ENCODE measurements around the gene CACNG5.

CACNG5 gene

GRCh38 chr17:66847704-66848103 is 12.8 kb downstream of the CACNG5 start:
- no peaks in the 10 kb centered on the region for H3K27me3 ChIP-seq (ENCODE audit: control insufficient read depth, insufficient read depth, low read length)
- no peak overlapping the region for H3K27ac ChIP-seq (ENCODE audit: low read length)
- H3K9me3 ChIP-seq (ENCODE audit: control insufficient read depth, insufficient read depth, low read length), result no peaks in the 10 kb centered on the region
- no peaks in the 10 kb centered on the region for H3K4me1 ChIP-seq (ENCODE audit: control insufficient read depth, insufficient read depth, low read length)
- WGBS (ENCODE audit: insufficient coverage, insufficient read length), result no CpG with 5 or more reads among the region's 3 CpGs
- DNase-seq (ENCODE audit: low read depth, low spot score), result no peak
- H3K36me3 ChIP-seq (ENCODE audit: control insufficient read depth, insufficient read depth, low read length), result no peaks in the 10 kb centered on the region
- no peak overlapping the region for H3K4me3 ChIP-seq (ENCODE audit: low read length)

- Histone ChIP-seq H3K36me3 (ENCODE audit: control insufficient read depth, insufficient read depth, low read length) (no peaks in the 10 kb centered on the region), H3K27me3 (ENCODE audit: control insufficient read depth, insufficient read depth, low read length) (no peaks in the 10 kb centered on the region; the same call in 1 of the 2 replicates), H3K4me3 (ENCODE audit: low read length) (no peak overlapping the region), H3K4me1 (ENCODE audit: control insufficient read depth, insufficient read depth, low read length) (no peaks in the 10 kb centered on the region), H3K27ac (ENCODE audit: low read length) (no peak overlapping the region), H3K9me3 (ENCODE audit: control insufficient read depth, insufficient read depth, low read length) (no peaks in the 10 kb centered on the region)
- WGBS (ENCODE audit: insufficient coverage, insufficient read length), result no CpG with 5 or more reads among the region's 6 CpGs
- no peak for DNase-seq (ENCODE audit: low read depth, low spot score)
Observed at GRCh38 chr17:66848496-66848895, 13.6 kb downstream of the CACNG5 start.

- H3K27me3 ChIP-seq (ENCODE audit: control insufficient read depth, insufficient read depth, low read length), result no peaks in the 10 kb centered on the region; the same call in 1 of the 2 replicates
- no peaks in the 10 kb centered on the region for H3K36me3 ChIP-seq (ENCODE audit: control insufficient read depth, insufficient read depth, low read length)
- no peak overlapping the region for H3K4me3 ChIP-seq (ENCODE audit: low read length)
Observed at GRCh38 chr17:66849032-66849655, 14.2 kb downstream of the CACNG5 start.

DNA sequence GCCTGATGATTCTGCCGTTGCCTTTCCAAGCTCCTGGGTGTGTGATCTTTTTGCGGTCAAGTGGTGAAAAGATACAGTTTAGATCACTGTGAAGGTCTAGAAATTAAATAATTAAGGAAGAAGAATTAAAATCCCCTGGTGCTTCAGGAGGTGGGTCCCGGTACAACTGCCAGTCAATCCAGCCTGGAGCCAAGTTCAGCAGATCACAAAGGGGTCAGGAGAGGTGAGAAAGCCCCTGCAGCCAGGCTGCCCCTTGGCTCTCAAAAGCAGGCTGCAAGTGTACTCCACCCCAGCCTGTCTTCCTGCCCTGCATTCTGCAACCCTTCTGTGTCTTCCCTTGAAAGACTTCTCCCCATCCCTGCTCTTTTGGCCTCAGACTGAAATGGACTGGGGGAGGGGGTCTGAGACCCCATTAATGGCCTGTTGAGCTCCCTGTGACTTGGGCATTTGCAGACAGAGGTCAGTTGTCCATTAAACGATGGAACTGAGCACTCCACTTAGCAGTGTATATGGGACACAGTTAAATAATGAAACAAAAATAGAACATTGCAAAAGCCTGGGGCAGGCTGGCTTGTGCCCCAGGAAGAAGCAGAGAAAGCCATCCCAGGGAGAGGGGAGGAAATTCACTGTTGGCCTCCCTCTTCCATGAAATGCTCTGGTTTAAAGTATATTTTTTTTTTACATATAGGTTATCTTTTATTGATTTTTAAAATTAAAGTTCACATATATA is 15.1 kb downstream of the CACNG5 start:
- no peak overlapping the region for H3K4me3 ChIP-seq (ENCODE audit: low read length)
- H3K36me3 ChIP-seq (ENCODE audit: control insufficient read depth, insufficient read depth, low read length), result no peaks in the 10 kb centered on the region
- H3K9me3 ChIP-seq (ENCODE audit: control insufficient read depth, insufficient read depth, low read length), result no peaks in the 10 kb centered on the region
- DNase-seq (ENCODE audit: low read depth, low spot score), result no peak
- no peaks in the 10 kb centered on the region; the same call in 1 of the 2 replicates for H3K27me3 ChIP-seq (ENCODE audit: control insufficient read depth, insufficient read depth, low read length)
- no peaks in the 10 kb centered on the region for H3K4me1 ChIP-seq (ENCODE audit: control insufficient read depth, insufficient read depth, low read length)
- no CpG with 5 or more reads among the region's 4 CpGs for WGBS (ENCODE audit: insufficient coverage, insufficient read length)
- no peak overlapping the region for H3K27ac ChIP-seq (ENCODE audit: low read length)

More at GRCh38 chr17:66849032-66849655, 14.2 kb downstream of the CACNG5 start:
- no CpG with 5 or more reads among the region's 14 CpGs for WGBS (ENCODE audit: insufficient coverage, insufficient read length)
- DNase-seq (ENCODE audit: low read depth, low spot score), result no peak
- Histone ChIP-seq H3K4me1 (ENCODE audit: control insufficient read depth, insufficient read depth, low read length) (no peaks in the 10 kb centered on the region), H3K9me3 (ENCODE audit: control insufficient read depth, insufficient read depth, low read length) (no peaks in the 10 kb centered on the region), H3K27ac (ENCODE audit: low read length) (no peak overlapping the region)

- Histone ChIP-seq H3K27ac (ENCODE audit: low read length) (no peak overlapping the region), H3K4me1 (ENCODE audit: control insufficient read depth, insufficient read depth, low read length) (no peaks in the 10 kb centered on the region), H3K27me3 (ENCODE audit: control insufficient read depth, insufficient read depth, low read length) (no peaks in the 10 kb centered on the region; the same call in 1 of the 2 replicates), H3K9me3 (ENCODE audit: control insufficient read depth, insufficient read depth, low read length) (no peaks in the 10 kb centered on the region), H3K36me3 (ENCODE audit: control insufficient read depth, insufficient read depth, low read length) (no peaks in the 10 kb centered on the region), H3K4me3 (ENCODE audit: low read length) (no peak overlapping the region)
- DNase-seq (ENCODE audit: low read depth, low spot score), result no peak
- no CpG with 5 or more reads among the region's 3 CpGs for WGBS (ENCODE audit: insufficient coverage, insufficient read length)
Observed at GRCh38 chr17:66850692-66851091, 15.8 kb downstream of the CACNG5 start.

DNA sequence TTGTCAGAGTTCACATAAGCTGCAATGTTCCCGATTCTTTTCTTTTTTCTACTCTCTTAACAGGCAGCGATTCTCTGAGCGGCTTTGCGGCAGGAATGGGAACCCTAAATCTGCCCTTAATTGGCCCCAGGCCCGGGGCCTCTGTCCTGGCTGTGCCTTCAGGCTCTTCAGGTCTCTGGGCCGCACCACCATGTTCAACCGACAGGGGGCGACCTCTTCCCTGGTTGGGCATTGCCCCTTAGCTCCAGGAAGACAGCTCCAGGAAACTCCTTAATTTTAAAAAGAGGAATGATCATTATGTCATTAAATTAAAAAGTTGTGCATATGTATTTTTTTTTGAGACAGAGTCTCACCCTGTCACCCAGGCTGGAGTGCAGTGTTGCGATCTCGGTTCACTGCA is 20.3 kb downstream of the CACNG5 start:
- H3K27ac ChIP-seq (ENCODE audit: low read length), result no peak overlapping the region
- no peaks in the 10 kb centered on the region for H3K36me3 ChIP-seq (ENCODE audit: control insufficient read depth, insufficient read depth, low read length)
- no peak overlapping the region for H3K4me3 ChIP-seq (ENCODE audit: low read length)
- no peaks in the 10 kb centered on the region for H3K4me1 ChIP-seq (ENCODE audit: control insufficient read depth, insufficient read depth, low read length)
- no peaks in the 10 kb centered on the region; the same call in 1 of the 2 replicates for H3K27me3 ChIP-seq (ENCODE audit: control insufficient read depth, insufficient read depth, low read length)
- no peak for DNase-seq (ENCODE audit: low read depth, low spot score)
- no peaks in the 10 kb centered on the region for H3K9me3 ChIP-seq (ENCODE audit: control insufficient read depth, insufficient read depth, low read length)
- no CpG with 5 or more reads among the region's 10 CpGs for WGBS (ENCODE audit: insufficient coverage, insufficient read length)

DNA sequence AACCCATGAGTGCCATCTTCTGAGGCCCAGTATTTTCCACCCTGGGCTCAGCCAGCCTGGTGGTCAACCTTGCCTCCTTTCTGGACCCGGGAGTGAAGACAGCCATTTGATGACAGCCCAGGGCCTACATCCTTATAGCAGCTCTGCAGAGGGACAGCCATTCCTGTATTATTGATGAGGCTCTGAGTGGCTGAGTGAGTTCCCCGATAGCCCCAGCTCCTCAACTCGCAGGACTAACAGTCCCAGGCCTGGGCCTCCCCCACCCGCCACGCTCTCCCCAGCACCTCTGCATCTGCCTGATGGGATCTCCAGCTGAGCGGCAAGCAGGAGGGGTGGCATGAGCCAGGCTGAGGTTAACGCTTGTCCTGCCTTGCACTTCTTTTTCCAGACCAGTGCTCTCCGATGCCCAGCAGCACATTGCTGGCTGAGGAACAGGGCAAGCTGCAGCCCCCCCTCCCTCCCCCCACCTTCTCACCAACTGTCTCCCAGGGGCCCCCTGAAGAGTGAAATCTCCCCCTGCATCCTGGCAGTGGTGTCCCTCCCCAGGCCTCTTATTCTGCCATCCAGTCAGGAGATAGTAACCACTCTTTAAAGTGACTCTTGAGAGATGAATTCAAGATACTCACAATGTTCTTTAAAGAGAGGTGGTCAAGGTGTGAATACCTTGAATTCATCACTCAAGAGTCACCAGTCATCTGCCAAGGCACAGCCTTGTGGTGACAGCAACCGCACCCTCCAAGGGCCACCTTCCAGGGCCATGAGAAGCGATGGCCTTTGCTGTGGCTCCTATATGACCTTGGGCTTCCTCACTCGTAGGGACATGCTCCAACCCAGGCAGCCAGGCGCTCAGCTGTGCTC is 23.5 kb downstream of the CACNG5 start:
- H3K36me3 ChIP-seq (ENCODE audit: control insufficient read depth, insufficient read depth, low read length), result no peaks in the 10 kb centered on the region
- DNase-seq (ENCODE audit: low read depth, low spot score), result no peak
- WGBS (ENCODE audit: insufficient coverage, insufficient read length), result no CpG with 5 or more reads among the region's 12 CpGs
- no peak overlapping the region for H3K27ac ChIP-seq (ENCODE audit: low read length)
- H3K4me3 ChIP-seq (ENCODE audit: low read length), result no peak overlapping the region
- H3K27me3 ChIP-seq (ENCODE audit: control insufficient read depth, insufficient read depth, low read length), result no peaks in the 10 kb centered on the region
- no peaks in the 10 kb centered on the region for H3K4me1 ChIP-seq (ENCODE audit: control insufficient read depth, insufficient read depth, low read length)
- no peaks in the 10 kb centered on the region for H3K9me3 ChIP-seq (ENCODE audit: control insufficient read depth, insufficient read depth, low read length)

GRCh38 chr17:66859353-66859752 is 24.4 kb downstream of the CACNG5 start:
- Histone ChIP-seq H3K27me3 (ENCODE audit: control insufficient read depth, insufficient read depth, low read length) (no peaks in the 10 kb centered on the region), H3K4me3 (ENCODE audit: low read length) (no peak overlapping the region), H3K4me1 (ENCODE audit: control insufficient read depth, insufficient read depth, low read length) (no peaks in the 10 kb centered on the region), H3K27ac (ENCODE audit: low read length) (no peak overlapping the region), H3K9me3 (ENCODE audit: control insufficient read depth, insufficient read depth, low read length) (no peaks in the 10 kb centered on the region), H3K36me3 (ENCODE audit: control insufficient read depth, insufficient read depth, low read length) (no peaks in the 10 kb centered on the region)
- WGBS (ENCODE audit: insufficient coverage, insufficient read length), result no CpG with 5 or more reads among the region's 8 CpGs
- no peak for DNase-seq (ENCODE audit: low read depth, low spot score)

- Histone ChIP-seq H3K27ac (ENCODE audit: low read length) (no peak overlapping the region), H3K4me1 (ENCODE audit: control insufficient read depth, insufficient read depth, low read length) (no peaks in the 10 kb centered on the region), H3K36me3 (ENCODE audit: control insufficient read depth, insufficient read depth, low read length) (no peaks in the 10 kb centered on the region), H3K4me3 (ENCODE audit: low read length) (no peak overlapping the region), H3K9me3 (ENCODE audit: control insufficient read depth, insufficient read depth, low read length) (no peaks in the 10 kb centered on the region), H3K27me3 (ENCODE audit: control insufficient read depth, insufficient read depth, low read length) (no peaks in the 10 kb centered on the region)
- no peak for DNase-seq (ENCODE audit: low read depth, low spot score)
- WGBS (ENCODE audit: insufficient coverage, insufficient read length), result no CpG with 5 or more reads among the region's 3 CpGs
Observed at GRCh38 chr17:66860204-66860603, 25.3 kb downstream of the CACNG5 start.

DNA sequence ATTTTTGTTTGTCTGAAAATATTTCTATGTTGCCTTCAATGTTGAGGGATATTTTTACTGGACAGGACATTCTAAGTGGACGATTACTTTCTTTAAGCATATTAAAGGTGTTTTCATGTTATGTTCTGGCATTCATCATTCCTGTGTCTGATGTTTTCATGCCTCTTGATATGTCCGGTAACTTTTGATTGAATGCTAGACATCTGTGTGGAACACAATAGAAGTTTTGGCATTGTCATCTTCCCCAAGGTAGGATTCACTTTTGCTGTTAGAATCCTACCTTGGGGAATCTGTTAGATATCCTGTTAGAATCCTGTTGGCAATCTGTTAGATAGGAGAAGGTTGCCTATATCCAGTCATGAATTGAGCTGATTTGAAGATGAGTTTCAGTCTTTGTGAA is 28.9 kb downstream of the CACNG5 start:
- Histone ChIP-seq H3K27ac (ENCODE audit: low read length) (no peak overlapping the region), H3K27me3 (ENCODE audit: control insufficient read depth, insufficient read depth, low read length) (no peaks in the 10 kb centered on the region), H3K4me1 (ENCODE audit: control insufficient read depth, insufficient read depth, low read length) (no peaks in the 10 kb centered on the region), H3K36me3 (ENCODE audit: control insufficient read depth, insufficient read depth, low read length) (no peaks in the 10 kb centered on the region), H3K9me3 (ENCODE audit: control insufficient read depth, insufficient read depth, low read length) (no peaks in the 10 kb centered on the region), H3K4me3 (ENCODE audit: low read length) (no peak overlapping the region)
- DNase-seq (ENCODE audit: low read depth, low spot score), result no peak
- no CpG with 5 or more reads among the region's 2 CpGs for WGBS (ENCODE audit: insufficient coverage, insufficient read length)
